Measurements from ENCODE around the gene FHL2. TPM values are rescaled to one million over a fixed set of nuclear protein-coding genes. Genes with fewer than 3 reads are reported as not detected.

The FHL2 gene
- total and polyA plus RNA-seq, 7 donors = 24.7 to 114 (median 35.4) TPM

- DNase-seq (no peak), ATAC-seq (peak; percentile 82 to 86 (median 84))
- 36 to 48% (median 41%) methylated on average over 4 of the region's 4 CpGs for WGBS, 3 donors
- intact Hi-C loops (cut with DNase I) = no loop called here
- Histone ChIP-seq H3K27me3 (ENCODE audit: insufficient read depth in 3 of 3, low read length in 2 of 3) (no peaks in the 10 kb centered on the region), H3K27ac (peak overlapping the region; percentile 88), H3K9me3 (no peaks in the 10 kb centered on the region), H3K4me3 (no peak overlapping the region), H3K4me1 (peaks cover 65% of the 10 kb centered on the region), H3K36me3 (ENCODE audit: insufficient read depth in 1 of 2, low read depth in 1 of 2) (peaks cover 4 to 31% of the 10 kb centered on the region in 2 donors)
- TF ChIP-seq CTCF (IDR thresholded peaks at IDR 0.05) = no peak
These were observed 11.6 kb downstream of the FHL2 start for GRCh38 chr2:105387225-105387624.

- DNase-seq (no peak), ATAC-seq (no peak)
- TF ChIP-seq CTCF (IDR thresholded peaks at IDR 0.05) = no peak
- WGBS, 3 donors = 86 to 91% (median 87%) methylated on average over 20 of the region's 20 CpGs
- Histone ChIP-seq H3K27me3 (ENCODE audit: insufficient read depth in 3 of 3, low read length in 2 of 3) (no peaks in the 10 kb centered on the region), H3K27ac (peak overlapping the region; percentile 88), H3K4me3 (no peak overlapping the region), H3K36me3 (ENCODE audit: insufficient read depth in 1 of 2, low read depth in 1 of 2) (peaks cover 4 to 28% of the 10 kb centered on the region in 2 donors), H3K4me1 (peaks cover 77% of the 10 kb centered on the region), H3K9me3 (no peaks in the 10 kb centered on the region)
- intact Hi-C loops (cut with DNase I) = no loop called here
These were observed 12.9 kb downstream of the FHL2 start for GRCh38 chr2:105385731-105386540.

- Histone ChIP-seq H3K27ac (peak overlapping the region; percentile 88), H3K4me1 (peaks cover 86% of the 10 kb centered on the region), H3K27me3 (ENCODE audit: insufficient read depth in 3 of 3, low read length in 2 of 3) (no peaks in the 10 kb centered on the region), H3K4me3 (no peak overlapping the region), H3K36me3 (ENCODE audit: insufficient read depth in 1 of 2, low read depth in 1 of 2) (peaks cover 4 to 28% of the 10 kb centered on the region in 2 donors), H3K9me3 (no peaks in the 10 kb centered on the region)
- no peak for DNase-seq
- no peak for TF ChIP-seq CTCF (IDR thresholded peaks at IDR 0.05)
- ATAC-seq = no peak
- intact Hi-C loops (cut with DNase I) = no loop called here
- 64 to 81% (median 68%) methylated on average over 5 of the region's 5 CpGs for WGBS, 3 donors
These were observed 14.0 kb downstream of the FHL2 start for GRCh38 chr2:105384861-105385260.

GRCh38 chr2:105384216-105384615 lies 14.6 kb downstream of the FHL2 start:
- no peaks in the 10 kb centered on the region for H3K9me3 ChIP-seq
- DNase-seq = no peak
- peak in 1 of 4 donors; percentile 22 for ATAC-seq
- H3K4me1 ChIP-seq = peaks cover 87% of the 10 kb centered on the region
- no peak overlapping the region for H3K4me3 ChIP-seq
- H3K27ac ChIP-seq = peak overlapping the region; percentile 84
- intact Hi-C loops (cut with DNase I) = no loop called here
- WGBS, 3 donors = 50 to 75% (median 59%) methylated on average over 7 of the region's 7 CpGs
- no peaks in the 10 kb centered on the region for H3K27me3 ChIP-seq (ENCODE audit: insufficient read depth in 3 of 3, low read length in 2 of 3)
- TF ChIP-seq CTCF (IDR thresholded peaks at IDR 0.05) = no peak
- H3K36me3 ChIP-seq (ENCODE audit: insufficient read depth in 1 of 2, low read depth in 1 of 2) = peaks cover 4 to 28% of the 10 kb centered on the region in 2 donors
